Measurements from ENCODE around the gene AUNIP.

AUNIP gene

DNA sequence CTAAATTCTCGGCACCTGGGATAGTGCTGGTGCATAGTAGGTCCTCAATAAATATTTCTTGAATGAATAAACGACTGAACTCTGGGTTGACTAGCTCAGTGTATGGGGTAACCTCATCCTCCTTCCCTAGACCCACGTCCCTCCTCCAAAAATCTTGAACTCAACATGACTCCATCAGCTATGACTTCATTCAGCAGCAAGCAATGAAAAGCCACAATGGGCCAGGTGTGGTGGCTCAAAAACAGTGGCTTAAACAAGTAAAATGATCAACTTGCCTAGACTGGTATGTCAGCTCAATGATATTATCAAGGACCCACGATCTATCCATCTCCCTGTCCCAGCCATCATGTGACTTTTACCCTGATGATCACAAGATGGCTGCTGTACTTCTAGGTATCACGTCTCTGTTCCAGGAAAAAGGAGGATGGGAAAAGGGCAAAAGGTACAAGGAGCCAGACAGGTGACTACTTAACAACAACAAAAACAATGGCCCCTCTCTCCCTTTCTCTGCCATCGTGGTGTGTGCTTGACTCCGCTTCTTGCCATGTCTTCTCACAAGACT is 29.2 kb upstream of the AUNIP start:
- no peak for DNase-seq (ENCODE audit: low read depth)

DNA sequence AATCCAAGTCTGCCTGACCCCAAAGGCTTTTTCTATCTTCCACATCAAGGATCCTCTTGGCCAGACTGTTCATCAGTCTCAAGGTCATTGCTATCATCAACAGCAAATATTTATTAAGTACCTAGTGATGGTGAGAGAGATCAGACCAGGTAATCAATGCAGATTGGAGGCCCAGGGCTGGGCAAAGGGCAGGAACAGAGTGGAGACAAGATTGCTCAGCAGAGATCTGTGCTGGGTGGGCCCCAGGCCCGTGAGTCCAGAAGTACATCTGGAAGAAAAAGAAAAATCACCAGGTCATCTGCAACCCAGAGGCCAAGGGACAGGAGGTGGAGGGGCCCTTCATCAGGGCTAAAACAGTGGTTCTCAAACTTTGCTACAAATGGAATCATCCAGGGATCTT is 26.3 kb upstream of the AUNIP start:
- no peak for DNase-seq (ENCODE audit: low read depth)

DNA sequence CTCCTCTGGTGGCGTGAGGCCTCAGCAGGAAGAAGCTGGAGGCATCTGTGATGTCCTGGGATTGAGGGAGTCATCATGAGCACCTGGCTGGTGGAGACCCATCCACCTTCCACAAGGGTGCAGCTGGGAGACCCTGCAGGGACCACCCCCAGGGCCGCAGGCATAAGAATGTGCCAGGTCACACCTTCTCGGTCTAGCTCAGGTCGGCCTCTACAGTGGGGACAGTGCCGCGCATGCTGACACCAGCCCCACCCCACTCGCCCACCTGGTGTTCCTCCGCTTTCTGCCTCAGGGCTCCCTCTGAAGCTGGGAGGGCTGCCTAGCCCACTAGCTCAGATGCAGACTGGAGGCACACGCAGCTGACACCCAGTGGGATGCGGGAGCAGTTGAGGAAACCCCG is 22.0 kb upstream of the AUNIP start:
- no peak for DNase-seq (ENCODE audit: low read depth)

DNA sequence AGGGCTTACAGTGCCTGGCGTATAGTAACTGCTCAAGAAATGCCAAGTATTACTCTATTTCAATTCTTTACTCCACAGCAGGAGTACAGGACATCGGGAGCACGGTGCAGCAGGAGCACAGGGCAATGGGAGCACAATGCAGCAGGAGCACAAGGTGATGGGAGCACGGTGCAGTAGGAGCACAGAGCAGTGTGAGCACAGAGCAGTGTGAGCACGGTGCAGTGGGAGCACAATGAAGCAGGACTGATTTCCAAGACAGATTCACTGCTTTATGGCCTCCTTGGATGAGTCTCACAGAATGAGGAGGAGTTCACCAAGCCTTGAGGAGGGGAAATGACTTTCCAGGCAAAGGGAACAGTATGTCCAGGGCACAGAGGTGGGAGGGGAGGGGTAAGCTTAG is 21.3 kb upstream of the AUNIP start:
- no peak for DNase-seq (ENCODE audit: low read depth)

DNA sequence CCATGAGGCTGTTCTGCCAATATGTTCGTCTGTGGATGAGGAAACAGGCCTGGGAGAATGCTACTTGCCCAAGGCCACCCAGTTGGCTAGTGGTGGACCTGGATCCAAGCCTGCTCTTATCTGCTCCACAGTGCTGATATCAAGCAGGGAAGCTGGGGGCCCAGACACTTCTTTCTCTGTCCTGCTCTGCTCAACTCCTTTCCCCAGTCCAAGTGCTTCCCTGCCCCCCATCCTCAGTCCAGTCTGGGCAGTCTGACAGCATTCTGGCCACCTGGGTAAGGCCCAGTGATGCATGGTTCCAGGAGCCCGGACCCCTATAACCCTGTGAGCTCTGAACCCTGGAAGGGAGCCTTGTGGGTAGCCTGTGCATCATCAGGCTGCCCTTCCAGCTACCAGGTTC is 20.4 kb upstream of the AUNIP start:
- DNase-seq (ENCODE audit: low read depth), result no peak

DNA sequence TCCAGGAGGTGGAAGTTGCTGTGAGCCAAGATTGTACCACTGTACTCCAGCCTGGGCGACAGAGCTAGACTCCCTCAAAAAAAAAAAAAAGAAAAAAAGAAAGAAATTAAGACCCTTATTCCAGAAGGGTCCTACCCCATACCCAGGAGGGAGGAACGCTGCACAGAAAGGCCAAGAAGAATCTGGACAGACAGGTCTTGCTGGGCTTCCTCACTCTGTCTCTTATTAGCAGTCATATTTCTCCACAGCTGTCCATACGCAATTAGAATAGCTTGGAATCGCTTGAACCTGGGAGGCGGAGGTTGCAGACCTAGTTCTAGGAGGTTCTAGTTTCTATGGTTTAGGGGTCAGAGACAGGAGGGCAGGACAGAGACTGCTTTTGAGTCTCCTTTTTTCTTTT is 19.4 kb upstream of the AUNIP start:
- no peak for DNase-seq (ENCODE audit: low read depth)

DNA sequence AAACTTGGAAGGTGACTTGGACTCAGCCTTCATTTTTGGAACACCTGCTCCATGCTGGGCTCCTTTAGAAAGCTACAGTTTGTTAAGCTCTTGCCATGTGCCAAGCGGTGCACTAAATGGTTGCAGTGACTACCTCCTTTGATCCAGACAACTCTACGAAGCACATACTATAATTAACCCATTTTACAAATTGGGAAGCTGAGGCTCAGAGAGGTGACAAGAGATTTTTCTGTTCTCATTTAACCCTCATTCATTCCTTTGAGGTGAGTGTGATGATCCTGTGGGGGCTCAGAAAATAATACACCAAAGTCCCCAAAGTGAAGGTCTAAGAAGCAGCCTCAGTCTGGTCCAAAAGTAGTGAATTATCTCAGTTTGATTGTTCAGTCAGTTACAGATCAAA is 17.9 kb upstream of the AUNIP start:
- DNase-seq (ENCODE audit: low read depth), result no peak

DNA sequence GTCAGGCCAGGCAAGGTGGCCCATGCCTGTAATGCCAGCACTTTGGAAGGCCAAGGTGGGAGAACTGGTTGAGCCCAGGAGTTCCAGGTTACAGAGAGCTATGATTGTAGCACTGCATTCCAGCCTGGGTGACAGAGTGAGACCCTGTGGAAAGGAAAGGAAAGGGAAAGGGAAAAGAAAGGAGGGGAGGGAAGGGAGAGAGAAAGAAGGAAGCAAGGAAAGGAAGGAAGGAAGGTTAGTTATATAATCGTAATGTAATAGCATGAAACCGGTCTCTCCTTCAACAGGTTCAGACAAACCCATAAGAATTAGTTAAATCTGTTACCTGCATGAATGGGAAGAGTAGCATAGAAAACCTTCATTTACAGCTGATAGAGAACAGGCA is 17.4 kb upstream of the AUNIP start:
- DNase-seq (ENCODE audit: low read depth), result no peak

DNA sequence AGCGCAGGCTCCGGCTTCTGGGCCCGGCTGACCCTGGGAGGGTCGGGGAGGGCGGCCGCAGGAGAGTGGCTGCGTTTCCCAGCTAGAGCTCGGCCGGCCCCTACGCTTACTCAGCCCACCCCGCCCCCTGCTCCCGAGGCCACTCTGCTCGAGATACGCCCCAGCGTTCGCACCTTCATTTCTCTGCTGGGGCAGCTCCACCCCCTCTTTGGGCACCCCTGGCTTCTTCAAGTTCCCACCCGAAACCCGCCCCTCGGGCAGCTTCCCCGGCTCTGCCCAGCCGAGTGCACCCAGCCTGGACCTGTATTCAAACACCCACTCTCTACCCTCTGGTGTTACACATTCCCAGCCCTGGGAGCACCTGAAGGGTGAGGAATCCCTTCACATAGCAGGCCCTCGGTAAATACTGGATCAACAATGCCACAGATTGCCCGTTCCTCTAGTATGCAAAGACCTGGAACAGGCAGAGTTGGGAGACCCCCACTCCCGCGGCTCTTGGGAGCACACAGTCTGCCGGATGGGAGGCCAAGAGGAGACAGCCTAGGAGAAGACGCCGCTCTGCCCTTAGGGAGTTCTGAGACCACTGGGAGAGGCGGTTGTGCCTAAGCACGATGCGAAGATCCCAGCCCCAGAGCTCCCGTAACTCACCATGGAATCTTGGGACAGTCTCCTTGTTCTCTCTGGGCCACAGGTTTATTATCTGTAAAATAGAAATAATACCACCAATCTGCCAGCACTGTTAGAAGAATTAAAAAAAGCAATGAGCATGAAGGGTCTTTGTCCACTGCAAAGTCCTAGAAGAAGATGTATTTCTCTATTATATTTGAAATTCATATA is 16.8 kb upstream of the AUNIP start:
- DNase-seq (ENCODE audit: low read depth), result peak; percentile 19

DNA sequence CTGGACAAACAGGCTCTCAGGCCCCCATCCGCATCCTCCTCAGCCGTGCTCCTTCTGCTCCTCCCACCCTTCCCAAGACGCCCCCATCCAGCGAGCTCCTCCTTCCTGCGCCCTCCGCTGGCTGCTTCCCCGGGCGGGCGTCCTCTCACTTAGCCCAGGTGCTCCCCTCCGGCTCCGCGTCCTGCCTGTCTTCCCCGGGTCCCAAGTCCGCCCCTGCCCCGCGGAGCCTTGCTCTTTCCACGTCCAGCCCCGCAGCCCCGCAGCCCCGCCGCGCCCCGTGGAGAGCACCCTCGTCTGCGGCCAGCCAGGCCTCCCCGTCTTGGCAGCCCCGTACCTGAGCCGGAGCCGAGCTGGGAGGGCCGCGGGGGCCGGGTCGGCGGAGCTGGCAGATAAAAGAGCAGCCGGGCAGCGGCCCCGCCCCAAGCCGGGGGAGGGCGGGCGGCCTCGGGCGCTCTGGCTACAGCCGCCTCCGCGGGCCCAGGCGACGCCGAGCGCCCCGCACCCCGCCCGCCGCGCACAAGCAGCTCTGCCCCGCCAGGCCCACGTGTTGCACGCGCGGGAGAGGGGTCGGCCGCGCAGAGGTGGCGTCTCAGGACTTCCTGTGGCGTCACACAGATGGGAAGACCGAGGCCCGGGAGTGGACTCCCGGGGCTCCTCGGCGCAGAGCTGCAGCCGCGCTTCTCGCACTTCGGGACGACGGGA is 16.0 kb upstream of the AUNIP start, which contains the start of gene PAQR7:
Gene PAQR7, minus strand, starts transcription at position 555 of the 702 bp plus-strand sequence. CDS start 11,869 bp downstream, outside the sequence.
- peak; percentile 54 for DNase-seq (ENCODE audit: low read depth)

DNA sequence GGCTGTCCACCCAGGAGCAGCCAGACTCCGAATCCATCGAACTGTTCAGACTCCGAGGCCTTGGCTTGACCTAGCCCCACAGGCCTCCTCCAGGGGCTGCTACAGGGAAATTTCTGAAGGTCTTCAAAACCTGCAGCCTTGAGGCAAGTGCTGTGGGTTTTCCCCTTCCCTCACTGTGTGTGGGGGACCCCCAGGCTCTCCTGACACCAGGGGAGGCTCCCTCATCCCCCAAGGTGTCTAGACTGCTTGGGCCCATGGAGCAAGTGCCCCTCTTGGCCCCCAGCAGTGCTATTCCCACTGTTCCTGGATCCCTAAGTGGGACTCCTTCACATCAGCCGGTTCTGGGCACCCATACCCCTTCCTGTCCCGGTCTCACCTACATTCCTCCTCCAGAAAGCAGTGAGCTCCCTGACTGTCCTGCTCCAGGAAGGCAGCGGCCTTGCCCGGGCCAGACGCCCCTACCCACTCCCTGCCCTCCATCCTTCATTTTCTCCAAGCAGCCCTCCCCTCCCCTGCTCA is 15.4 kb upstream of the AUNIP start:
- no peak for DNase-seq (ENCODE audit: low read depth)

DNA sequence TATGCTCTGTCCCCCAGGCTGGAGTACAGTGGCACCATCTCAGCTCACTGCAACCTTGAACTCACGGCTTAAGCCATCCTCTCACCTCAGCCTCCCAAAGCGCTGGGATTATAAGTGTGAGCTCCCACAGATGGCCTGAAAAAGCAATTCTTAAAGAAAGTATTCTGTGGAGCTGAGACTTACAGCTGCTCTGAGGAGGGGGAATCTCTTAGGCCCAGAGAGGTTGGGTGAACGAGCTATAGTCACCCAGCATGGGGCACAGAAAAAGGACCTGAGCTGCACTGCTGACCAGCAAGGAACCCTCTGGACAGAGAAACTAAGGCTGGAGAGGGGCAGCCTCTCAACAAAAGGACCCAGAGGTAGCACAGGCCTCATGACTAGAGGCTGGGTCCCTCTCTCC is 15.0 kb upstream of the AUNIP start:
- no peak for DNase-seq (ENCODE audit: low read depth)

DNA sequence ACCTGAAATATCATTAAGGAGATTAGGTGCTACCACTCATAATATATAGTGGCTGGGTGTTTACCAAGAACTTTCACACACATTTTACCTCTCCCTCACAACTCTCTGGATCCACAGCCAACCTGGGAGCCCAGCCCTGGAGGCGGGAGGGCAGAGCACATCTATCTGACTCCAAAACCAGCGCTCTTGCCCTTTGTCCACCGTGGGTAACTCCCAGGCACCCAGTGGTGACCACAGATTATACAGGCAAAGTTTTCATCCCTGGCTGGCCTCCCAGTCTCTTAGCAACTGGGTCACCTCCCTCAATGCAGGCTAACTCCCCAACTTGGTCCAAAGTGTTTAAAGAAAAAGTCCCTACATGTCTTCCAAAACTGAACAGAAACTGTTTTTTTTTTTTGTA is 13.9 kb upstream of the AUNIP start:
- DNase-seq (ENCODE audit: low read depth), result no peak

DNA sequence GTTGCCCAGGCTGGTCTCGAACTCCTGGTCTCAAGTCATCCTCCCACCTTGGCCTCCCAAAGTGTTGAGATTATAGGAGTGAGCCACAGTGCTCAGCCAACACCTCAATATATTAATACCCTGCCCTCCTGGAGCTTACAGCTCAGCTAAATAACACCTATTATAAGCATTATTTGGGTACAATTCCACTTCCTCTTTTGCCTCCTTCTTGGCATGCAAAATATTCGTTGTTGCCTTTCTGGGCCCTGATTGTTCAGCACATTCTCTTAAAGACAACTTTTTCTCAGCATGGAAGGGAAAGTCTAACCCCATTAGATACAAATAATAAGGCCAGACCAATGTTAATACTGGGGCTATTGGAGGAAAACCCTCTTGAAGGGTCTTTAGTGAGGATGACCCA is 13.5 kb upstream of the AUNIP start:
- no peak for DNase-seq (ENCODE audit: low read depth)

DNA sequence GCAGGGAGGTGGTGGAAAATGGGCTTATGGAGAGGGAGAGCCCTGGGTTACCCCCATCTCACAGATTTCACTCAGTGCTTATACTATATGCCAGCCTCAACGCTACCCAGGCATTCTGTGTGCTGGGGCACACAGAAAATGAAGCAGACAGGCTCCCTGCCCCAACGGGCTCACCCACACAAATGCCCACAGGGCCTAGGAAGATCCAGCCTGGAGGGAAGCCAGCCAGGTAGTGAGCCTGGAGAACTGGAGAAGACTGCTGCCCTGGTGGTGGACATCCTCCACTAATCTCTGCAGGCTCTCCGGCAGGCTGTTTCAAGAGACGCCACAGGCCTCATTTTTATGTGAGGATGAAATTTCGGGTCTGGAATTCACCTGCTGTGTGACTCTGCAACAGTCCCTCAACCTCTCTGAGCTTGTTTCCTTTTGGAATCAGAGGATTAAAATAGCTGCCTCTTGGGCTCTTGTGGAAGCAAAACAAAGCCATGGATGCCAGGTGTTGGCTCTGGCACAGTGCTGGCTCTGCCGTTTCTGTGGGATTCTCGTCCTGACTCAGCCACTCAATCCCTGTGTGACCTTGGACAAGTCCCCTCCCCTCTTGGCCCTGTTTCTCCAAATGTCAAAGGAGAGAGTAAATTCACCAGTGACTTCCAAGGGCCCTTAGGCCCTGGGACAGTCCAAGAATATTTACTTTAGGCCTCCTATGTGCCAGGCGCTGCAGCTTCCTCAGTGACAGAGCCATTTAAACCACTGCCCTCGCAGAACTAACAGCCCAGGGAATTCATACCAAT is 12.6 kb upstream of the AUNIP start:
- DNase-seq (ENCODE audit: low read depth), result no peak

DNA sequence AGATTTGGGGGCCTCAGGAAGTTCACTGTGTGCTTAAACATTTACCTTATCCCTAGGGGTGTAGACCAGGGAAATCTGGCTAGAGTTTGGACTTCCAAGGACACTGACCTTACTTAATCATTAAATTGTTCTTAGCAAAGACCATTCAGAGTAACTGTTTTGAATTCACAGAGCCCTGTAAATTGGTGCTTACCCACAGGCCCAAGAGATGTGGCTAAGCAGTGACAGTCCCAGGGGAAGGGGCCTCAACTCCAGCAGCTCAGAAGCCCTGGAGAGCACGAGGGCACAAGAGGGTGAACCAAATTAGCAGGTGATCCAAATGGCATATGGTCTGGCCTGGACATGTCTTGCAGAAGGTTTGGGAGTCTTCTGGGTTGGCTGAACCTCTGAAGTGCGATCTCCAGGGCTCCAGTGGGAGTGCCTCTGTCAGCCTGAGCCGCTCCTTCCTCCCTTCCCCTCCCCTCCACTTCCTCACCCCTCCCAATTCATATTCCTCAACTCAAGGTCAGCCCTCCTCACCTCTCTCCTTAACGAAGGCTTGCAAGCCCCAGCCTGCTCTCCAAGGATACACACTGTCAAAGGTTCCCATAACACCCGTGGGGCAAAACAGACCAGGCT is 11.9 kb upstream of the AUNIP start:
- DNase-seq (ENCODE audit: low read depth), result no peak

DNA sequence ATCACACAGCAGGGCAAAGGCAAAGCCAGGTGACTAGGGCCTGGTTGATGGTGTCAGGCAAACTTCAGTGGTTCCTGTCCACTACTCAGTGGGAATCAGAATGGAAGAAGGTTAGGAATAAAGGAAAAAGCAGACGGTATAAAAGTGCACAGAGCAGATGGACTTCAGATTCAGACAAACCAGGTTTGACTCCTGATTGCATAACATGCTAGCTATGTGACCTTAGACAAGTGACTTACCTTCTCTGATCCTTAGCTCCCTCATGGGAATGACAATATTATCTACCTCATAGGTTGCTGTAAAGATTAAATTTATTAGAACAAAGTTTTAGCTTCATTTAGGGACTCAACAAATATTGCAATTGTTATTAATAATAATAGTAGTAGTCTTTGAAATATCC is 11.4 kb upstream of the AUNIP start:
- no peak for DNase-seq (ENCODE audit: low read depth)

DNA sequence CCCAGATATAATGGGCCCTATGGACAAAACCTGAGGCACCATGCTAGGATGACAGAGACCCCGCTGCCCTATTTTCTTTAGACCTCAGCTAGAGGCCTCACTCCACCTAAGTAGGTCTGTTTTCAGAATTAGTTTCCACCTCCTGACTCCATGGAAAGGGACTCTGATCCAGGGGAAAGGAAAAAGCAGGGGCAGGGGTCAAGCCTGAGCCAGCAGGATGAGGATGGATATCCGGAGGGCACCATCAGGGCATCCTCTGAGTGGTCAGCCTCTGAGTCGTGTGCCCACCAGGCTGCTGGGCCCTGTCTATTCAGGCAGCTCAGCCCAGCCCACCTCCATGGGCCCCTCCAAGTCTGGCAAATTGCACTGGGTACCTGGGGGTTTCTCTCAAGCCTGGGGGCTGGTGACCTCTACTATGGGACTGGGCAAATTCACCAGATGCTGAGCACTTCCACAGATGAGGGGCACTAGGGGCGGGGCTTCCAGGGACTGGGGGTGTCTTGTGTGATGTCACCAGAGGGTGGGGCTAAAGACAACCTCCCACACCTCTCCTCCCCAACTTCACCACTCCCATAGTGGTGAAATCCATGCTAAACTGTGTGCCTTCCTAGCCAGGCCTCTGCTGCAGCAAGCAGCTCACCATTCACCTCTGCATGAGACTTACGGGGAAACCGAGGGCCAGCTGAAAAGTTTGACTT is 10.8 kb upstream of the AUNIP start:
- DNase-seq (ENCODE audit: low read depth), result no peak

DNA sequence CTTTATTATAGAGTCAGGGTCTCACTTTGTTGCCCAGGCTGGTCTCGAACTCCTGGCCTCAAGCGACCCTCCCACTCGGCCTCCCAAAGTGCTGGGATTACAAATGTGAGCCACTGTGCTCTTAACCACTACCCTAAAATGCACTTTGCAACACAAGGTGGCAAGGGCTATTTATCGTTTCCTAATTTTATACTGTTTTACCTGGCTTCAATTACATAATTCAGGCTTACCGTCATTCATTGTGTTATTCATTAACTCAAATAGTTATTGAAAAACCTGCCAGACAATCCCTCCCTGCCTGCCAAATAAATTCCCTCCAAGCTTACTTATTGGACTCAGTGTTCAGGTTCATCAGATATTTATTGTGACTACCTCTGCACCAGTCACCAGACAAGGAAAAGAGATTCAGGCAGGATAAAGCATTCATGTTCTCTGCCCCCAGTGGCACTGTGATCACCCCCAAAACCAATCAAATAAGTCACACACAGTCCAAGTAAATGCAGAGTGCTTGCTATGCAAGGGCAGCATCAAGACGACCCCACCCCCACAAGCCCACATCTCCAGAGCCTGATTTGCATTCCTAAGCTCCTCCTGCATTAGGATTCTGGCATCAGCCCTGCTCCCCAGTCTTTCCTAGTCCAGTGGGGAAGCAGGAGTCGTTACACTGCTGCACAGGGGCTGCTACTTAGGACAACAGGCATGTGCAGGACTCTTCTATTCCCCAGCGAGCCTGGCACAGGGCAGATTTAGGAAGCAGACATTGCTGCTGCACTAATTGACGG is 8.1 kb upstream of the AUNIP start:
- DNase-seq (ENCODE audit: low read depth), result no peak

DNA sequence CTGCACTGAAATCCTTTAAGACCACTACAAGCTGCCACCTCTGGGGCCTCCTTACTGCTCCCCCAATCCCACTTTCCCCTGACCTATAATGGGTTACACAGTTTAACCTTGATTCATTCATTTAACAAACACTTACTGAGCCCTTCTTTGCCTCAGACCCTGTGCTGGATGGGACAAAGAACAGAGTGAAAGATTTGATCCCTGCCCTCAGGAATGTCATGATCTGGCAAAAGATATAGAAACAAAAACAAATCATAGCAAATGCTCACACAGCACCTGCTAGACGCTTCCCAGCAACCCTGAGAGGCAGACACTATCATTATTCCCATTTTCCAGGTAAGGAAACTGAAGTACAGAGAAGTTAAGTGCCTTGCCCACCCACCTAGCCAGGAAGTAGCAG is 7.0 kb upstream of the AUNIP start:
- DNase-seq (ENCODE audit: low read depth), result no peak
